GM12878 (cell line): ENCODE measurements around the gene PCNX1. TPM values are rescaled to one million over a fixed set of nuclear protein-coding genes. Genes with fewer than 3 reads are reported as not detected.

ENCODE experiments used
- ATF7 ChIP-seq: fragments of 450-650 bp; IDR thresholded peaks from 2 replicates; pipeline ENCODE4 v1.6.1; 2016; ENCODE audit warnings: low read depth, mild to moderate bottlenecking
- CBX5 ChIP-seq: sonication (generic); IDR thresholded peaks from 2 replicates; pipeline ENCODE4 v1.6.1; 2016; ENCODE audit warnings: low read depth, moderate library complexity, mild to moderate bottlenecking, inconsistent platforms
- CEBPB ChIP-seq, 2 experiments: fragments of 150-350 bp in 1 of 2; IDR thresholded peaks; 2 replicates each; pipeline ENCODE4 v1.6.1; 2012 to 2014; ENCODE audit warnings: low read depth in 2 of 2, low read length in 2 of 2, borderline replicate concordance in 1 of 2, inconsistent platforms in 1 of 2
- ESRRA ChIP-seq: IDR thresholded peaks from 2 replicates; pipeline ENCODE4 v1.6.1; 2012; ENCODE audit warnings: mild to moderate bottlenecking, low read length, improper control_type of control experiment
- GATAD2B ChIP-seq: fragments of 450-650 bp; conservative IDR thresholded peaks from 2 replicates; pipeline ENCODE4 v1.6.1; 2017; ENCODE audit warnings: low read depth, mild to moderate bottlenecking, moderate library complexity
- IKZF1 ChIP-seq: fragments of 450-650 bp; conservative IDR thresholded peaks from 2 replicates; pipeline ENCODE4 v1.6.1; 2017; ENCODE audit warnings: antibody characterized with exemption, mild to moderate bottlenecking
- MTA2 ChIP-seq: fragments of 450-650 bp; IDR thresholded peaks from 2 replicates; pipeline ENCODE4 v1.6.1; 2016; ENCODE audit warnings: low read depth, mild to moderate bottlenecking, moderate library complexity
- MXI1 ChIP-seq: fragments of 150-350 bp; IDR thresholded peaks from 2 replicates; pipeline ENCODE4 v1.6.1; 2011; ENCODE audit warnings: low read depth, mild to moderate bottlenecking, inconsistent platforms, low read length, improper control_type of control experiment
- NR2F1 ChIP-seq: fragments of 450-650 bp; conservative IDR thresholded peaks from 2 replicates; pipeline ENCODE4 v1.6.1; 2017; ENCODE audit warnings: mild to moderate bottlenecking
- PKNOX1 ChIP-seq: fragments of 450-650 bp; IDR thresholded peaks from 2 replicates; pipeline ENCODE4 v1.6.1; 2016; ENCODE audit warnings: mild to moderate bottlenecking
- RB1 ChIP-seq: fragments of 450-650 bp; formaldehyde crosslinking; IDR thresholded peaks from 2 replicates; pipeline ENCODE4 v1.6.1; 2017; ENCODE audit warnings: mild to moderate bottlenecking, borderline replicate concordance
- RELB ChIP-seq: fragments of 450-650 bp; IDR thresholded peaks from 2 replicates; pipeline ENCODE4 v1.6.1; 2017; ENCODE audit warnings: low read depth, mild to moderate bottlenecking, moderate library complexity
- RUNX3 ChIP-seq: IDR thresholded peaks from 2 replicates; pipeline ENCODE4 v1.6.1; 2012; ENCODE audit warnings: low read length, inconsistent platforms
- SMC3 ChIP-seq: IDR thresholded peaks from 2 replicates; pipeline ENCODE4 v1.6.1; 2011; ENCODE audit warnings: low read length, improper control_type of control experiment, borderline replicate concordance
- TCF12 ChIP-seq: IDR thresholded peaks from 2 replicates; pipeline ENCODE4 v1.6.1; 2011; ENCODE audit warnings: low read depth, mild to moderate bottlenecking, low read length
- TCF3 ChIP-seq: IDR thresholded peaks from 2 replicates; pipeline ENCODE4 v1.6.1; 2012; ENCODE audit warnings: low read depth, mild to moderate bottlenecking, low read length, borderline replicate concordance; ENCODE audit not compliant: insufficient read depth
- USF1 ChIP-seq: IDR thresholded peaks from 2 replicates; pipeline ENCODE4 v1.6.1; 2011; ENCODE audit warnings: borderline replicate concordance, low read depth, mild to moderate bottlenecking, moderate library complexity, mixed read lengths, low read length; ENCODE audit not compliant: insufficient read depth; ENCODE audit errors: extremely low read length
- YBX1 ChIP-seq: fragments of 450-650 bp; IDR thresholded peaks from 2 replicates; pipeline ENCODE4 v1.6.1; 2016; ENCODE audit warnings: antibody characterized with exemption
- ZBTB33 ChIP-seq: fragments of 450-650 bp; IDR thresholded peaks from 2 replicates; pipeline ENCODE4 v1.6.1; 2017; ENCODE audit warnings: mild to moderate bottlenecking
- ZBTB40 ChIP-seq: fragments of 450-650 bp; IDR thresholded peaks from 2 replicates; pipeline ENCODE4 v1.6.1; 2016; ENCODE audit warnings: mild to moderate bottlenecking, moderate library complexity, borderline replicate concordance
- polyA plus RNA-seq, 11 experiments: library from polyadenylated mRNA; depleted of rRNA in 4 of 11; unstranded in 6 of 11; stranded (reverse) in 5 of 11; fragments of >200 nt; fragmentation: Nextera tagmentation in 4 of 11; fragmentation: Illumina TruSeq in 1 of 11; extraction: Ambion mirVana in 4 of 11; extraction: Trizol in 1 of 11; gene quantifications; 1 replicate in 1 of 11; 2 replicates in 10 of 11; pipeline versions ENCODE4 v1.2.1 to v1.2.3, GENCODE V29; 2011 to 2016; ENCODE audit warnings: inconsistent platforms in 2 of 11, missing spikeins in 2 of 11, low read depth in 1 of 11
- total RNA-seq, 4 experiments: library from RNA; depleted of rRNA in 3 of 4; stranded (reverse); fragments of >200 nt in 3 of 4; fragmentation: Illumina TruSeq in 1 of 4; extraction: Trizol in 1 of 4; gene quantifications; 2 replicates each; pipeline versions ENCODE4 v1.2.1 to v1.2.3, GENCODE V29; 2013 to 2021

Gene PCNX1
- total and polyA plus RNA-seq, 10 of the 15 experiments (the other 5 are each of a cell fraction or from before 2014, with no cell fraction given), result 4.6 to 53.9 (median 20.5) TPM

GRCh38 chr14:70934502-70935134 is 27.4 kb downstream of the PCNX1 start (continued):
- TF ChIP-seq ZBTB40, result no peak
- TF ChIP-seq GATAD2B, result no peak
- 0 out of 2 replicates have a peak, but pooled peaks have one; percentile 11 for TF ChIP-seq RUNX3
- TF ChIP-seq NR2F1, result 0 out of 2 replicates have a peak, but pooled peaks have one; percentile 16
- no peak for TF ChIP-seq CEBPB (IDR thresholded peaks at IDR 0.05; ENCODE audit: borderline replicate concordance in 1 of 2, low read depth in 2 of 2, low read length in 2 of 2)
- TF ChIP-seq IKZF1, result 0 out of 2 replicates have a peak, but pooled peaks have one; percentile 30
- no peak for TF ChIP-seq ESRRA
- no peak for TF ChIP-seq ZBTB33
- 0 out of 2 replicates have a peak, but pooled peaks have one; percentile 34 for TF ChIP-seq RELB
- TF ChIP-seq YBX1, result no peak
- no peak for TF ChIP-seq MXI1
- peak; percentile 25; the same call in 1 of the 2 replicates for TF ChIP-seq TCF3
- no peak for TF ChIP-seq USF1
- no peak for TF ChIP-seq RB1
- peak; percentile 40; the same call in 1 of the 2 replicates for TF ChIP-seq ATF7
- peak; percentile 33; the same call in 1 of the 2 replicates for TF ChIP-seq PKNOX1
- TF ChIP-seq MTA2, result peak; percentile 25
- TF ChIP-seq SMC3, result no peak
- TF ChIP-seq CBX5, result no peak
- 0 out of 2 replicates have a peak, but pooled peaks have one; percentile 55 for TF ChIP-seq TCF12
